HG03565 (cell line): ENCODE data around the gene ELK3.

Experiments
- ATAC-seq: cut with Tn5 transposase; IDR thresholded peaks from one replicate; pipeline ENCODE4 v1.9.1; 2021; ENCODE audit warnings: mild to moderate bottlenecking, moderate library complexity; ENCODE audit not compliant: unreplicated experiment

The ELK3 gene

GRCh38 chr12:96234591-96235483 is 40.7 kb downstream of the ELK3 start:
- ATAC-seq = no peak

- no peak for ATAC-seq
These were observed 41.3 kb downstream of the ELK3 start for GRCh38 chr12:96235484-96235826.

GRCh38 chr12:96236221-96236822 is 42.1 kb downstream of the ELK3 start:
- no peak for ATAC-seq

GRCh38 chr12:96237035-96237434 is 42.9 kb downstream of the ELK3 start:
- ATAC-seq = no peak

DNA sequence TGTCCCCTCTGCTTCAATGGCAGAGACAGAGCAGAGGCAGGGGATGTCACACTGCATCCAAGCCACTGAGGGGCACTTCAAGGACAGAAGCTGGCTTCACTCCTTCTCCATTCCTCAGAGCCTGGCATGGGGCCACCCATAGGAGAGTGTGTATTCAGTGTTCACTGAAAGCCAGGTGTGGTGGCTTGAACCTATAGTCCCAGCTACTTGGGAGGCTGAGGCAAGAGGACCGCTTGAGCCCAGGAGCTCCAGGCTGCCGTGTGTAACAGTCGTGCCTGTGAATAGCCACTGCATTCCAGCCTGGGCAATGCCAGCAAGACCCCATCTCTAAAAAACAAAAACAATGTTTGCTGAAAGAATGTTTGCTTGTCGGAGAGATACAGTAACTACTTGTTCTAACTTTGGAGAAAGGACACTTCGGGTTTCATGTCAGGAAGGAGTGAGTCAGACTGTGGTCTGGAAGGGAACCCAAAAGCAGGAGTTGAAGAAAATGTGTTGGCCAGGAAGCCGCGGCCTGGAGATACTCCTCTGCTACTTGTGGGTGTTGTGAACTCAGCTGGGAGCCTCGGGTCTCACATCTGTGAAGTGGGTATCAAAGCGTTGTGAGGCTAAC is 43.4 kb downstream of the ELK3 start:
- ATAC-seq = no peak

DNA sequence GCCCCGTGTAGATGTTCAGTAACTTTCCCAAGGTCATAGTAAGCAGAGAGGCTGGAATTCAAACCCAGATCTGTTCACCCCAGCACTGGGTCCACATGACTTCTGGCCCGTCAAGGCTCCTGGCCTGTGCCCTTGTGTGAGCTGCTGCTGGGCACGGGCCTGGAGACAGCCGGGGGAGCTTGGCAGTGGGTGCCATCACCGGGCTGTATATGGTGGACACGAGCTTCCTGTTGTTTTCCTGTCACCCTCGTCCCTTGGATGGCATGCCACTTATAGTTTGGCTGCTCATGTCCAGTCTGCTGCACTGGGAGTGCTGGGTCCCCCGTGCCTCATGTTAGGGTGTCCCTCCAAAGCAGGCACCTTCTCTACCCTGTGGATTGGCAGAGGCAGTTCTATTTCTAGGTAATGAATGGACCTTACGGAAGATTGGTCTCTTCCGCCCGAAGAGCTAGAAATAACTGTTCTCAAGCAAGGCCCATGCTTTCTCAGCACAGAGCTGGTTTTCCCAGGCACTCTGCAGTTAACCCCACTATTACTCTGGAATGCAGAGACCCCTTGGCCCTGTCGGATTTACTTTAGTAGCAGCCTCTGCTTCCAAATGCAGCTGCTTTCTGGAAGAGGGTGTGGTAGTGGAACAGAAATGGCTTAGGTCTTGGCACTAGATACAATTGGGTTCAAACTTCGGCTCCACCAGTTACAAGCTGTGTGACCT is 44.3 kb downstream of the ELK3 start:
- no peak for ATAC-seq

GRCh38 chr12:96239711-96240635 is 45.8 kb downstream of the ELK3 start:
- no peak for ATAC-seq

DNA sequence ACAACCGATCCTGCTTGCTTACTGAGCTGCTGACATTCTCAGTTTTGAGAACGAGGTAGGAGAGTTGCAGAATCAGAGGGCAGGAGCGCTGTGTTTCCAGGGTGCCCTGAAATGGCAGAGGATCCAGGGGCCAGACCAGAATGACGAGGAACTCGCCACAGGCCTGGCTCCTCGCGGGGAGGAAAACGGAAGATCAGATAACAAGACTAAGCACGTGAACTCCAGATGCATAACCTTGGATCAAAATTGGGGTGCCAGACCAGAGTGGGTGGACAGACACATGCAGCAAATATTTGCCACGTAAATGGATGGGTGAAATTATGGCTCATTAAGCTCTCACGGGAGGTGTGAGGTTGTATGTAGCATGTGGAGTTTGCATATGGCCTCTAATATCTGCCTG is 46.5 kb downstream of the ELK3 start:
- no peak for ATAC-seq

- no peak for ATAC-seq
These were observed 47.3 kb downstream of the ELK3 start for GRCh38 chr12:96241431-96241830.

DNA sequence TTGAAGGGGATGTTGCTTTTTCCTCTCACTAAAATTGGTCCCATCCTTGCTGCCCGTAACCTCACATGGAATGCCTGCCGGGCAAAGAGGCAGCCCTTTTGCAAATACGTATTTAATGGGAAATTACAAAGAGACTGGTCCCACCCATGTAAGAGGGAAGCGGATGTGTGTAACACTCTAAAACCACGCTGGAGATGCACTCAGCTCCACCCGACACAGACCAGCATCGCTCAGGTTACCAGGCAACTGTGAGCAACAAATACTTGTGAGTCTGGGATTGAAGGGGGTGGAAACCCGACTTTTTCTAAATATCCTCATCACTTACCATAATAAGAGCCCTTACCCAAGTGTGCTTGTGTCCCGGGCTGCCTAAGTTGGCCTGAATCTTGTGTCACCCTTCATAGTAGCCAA is 47.7 kb downstream of the ELK3 start:
- ATAC-seq = no peak

GRCh38 chr12:96242597-96242996 is 48.4 kb downstream of the ELK3 start:
- no peak for ATAC-seq

- ATAC-seq = no peak
These were observed 50.7 kb downstream of the ELK3 start for GRCh38 chr12:96244826-96245225.

DNA sequence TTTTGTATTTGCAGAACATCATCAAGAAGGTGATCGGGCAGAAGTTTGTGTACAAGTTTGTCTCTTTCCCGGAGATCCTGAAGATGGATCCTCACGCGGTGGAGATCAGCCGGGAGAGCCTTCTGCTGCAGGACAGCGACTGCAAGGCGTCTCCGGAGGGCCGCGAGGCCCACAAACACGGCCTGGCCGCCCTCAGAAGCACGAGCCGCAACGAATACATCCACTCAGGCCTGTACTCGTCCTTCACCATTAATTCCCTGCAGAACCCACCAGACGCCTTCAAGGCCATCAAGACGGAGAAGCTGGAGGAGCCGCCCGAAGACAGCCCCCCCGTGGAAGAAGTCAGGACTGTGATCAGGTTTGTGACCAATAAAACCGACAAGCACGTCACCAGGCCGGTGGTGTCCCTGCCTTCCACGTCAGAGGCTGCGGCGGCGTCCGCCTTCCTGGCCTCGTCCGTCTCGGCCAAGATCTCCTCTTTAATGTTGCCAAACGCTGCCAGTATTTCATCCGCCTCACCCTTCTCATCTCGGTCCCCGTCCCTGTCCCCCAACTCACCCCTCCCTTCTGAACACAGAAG is 52.8 kb downstream of the ELK3 start:
- ATAC-seq = no peak

GRCh38 chr12:96247563-96247962 is 53.4 kb downstream of the ELK3 start:
- ATAC-seq = no peak

DNA sequence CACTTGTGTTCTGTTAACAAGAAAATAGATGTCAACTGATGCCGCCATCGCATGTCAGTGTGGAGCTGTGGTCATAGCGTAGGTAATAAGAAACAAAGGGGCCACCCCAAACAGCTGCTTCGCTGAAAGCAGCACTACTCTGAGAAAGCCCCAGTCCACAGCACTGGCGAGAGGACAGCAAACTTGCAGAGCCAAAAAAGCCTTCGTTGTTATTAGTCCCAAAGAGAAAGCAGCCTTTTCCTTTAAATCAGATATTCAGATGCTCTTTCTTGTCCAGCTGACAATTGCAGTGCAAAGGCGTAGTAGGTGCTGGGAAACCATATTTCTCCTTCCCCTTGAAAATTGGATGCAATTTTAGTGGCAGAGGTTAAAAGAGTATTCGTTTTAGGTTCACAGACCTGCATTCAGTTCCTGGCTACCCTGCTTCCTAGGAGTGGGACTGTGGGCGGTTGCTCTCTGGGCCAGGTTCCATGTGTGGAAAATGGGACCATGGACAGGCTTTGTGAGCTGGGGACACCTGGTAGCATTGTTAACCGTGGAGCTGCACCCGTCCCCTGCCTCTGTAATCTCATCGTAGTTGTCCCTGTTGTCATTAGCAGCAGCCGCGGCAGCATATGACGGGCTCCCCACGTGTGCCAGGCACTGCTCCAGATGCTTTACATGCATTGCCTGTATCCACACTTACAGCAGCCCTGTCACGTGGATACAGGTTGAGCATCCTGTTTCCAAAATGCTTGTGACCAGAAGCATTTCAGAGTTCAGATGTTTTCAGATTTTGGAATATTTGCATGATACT is 54.2 kb downstream of the ELK3 start:
- ATAC-seq = no peak

DNA sequence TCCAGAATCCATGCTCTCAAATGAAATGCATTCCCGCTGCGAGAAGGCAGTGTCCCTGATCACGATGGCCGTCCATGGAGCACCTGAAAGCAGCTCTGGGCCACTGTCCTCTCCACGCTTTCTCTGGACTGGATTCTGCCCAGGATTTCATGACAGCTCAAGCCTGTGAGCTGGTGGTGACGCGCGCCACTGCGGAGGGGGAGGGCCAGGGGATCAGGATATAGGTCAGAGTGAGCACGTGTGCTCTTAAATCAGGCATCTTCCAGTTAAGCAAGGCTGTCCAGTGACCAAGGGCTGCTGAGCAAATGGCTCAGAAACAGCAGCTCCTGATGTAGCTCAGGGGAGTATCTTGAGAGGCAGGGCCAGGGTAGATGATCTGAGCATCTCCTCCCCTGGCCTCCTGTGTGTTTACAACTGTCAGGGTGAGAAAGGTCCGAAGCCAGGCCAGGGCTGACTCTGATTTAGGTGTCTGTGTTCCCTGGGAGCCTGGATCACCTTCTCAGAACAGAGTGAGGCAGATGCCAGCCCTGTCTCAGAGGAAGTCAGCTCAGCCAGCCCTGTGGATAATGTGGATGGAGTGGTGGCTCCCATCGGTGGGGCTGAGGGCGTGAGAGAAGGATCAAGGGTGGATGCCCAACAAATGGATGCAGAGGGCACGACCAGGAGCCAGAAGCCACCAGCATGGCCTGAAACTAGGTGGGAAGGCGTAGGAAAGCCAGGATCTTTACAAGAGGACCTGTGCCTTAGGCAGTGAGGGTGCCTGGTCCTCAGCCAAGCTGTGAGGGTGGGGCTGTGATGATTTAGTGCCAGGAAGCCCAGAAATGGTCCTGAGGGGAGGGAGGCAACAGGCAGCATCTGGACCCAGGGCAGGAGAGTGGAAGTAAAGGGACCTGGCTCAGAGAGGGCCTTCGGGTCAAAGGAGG is 55.3 kb downstream of the ELK3 start:
- ATAC-seq = no peak

GRCh38 chr12:96250119-96250685 is 56.0 kb downstream of the ELK3 start:
- no peak for ATAC-seq

DNA sequence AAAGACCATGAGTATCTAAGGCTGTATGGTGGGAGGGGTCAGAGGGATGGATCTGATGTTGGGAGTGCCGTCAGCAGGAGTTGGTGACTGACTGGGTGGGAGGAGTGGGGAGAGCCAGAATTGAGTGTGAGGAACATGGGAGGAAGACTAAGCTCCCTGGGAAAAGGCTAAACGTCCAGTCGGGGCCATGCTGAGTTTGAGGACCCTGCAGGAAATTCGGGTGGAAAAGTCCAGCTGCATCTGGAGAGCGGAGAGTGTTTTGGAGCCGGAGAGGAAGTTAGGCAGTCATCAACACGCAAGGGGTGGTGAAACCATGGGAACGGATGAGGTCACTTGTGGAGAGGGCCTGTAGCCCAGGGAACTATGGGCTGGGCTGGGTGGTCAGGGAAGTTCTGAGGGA is 60.9 kb downstream of the ELK3 start:
- no peak for ATAC-seq
